GM12801 (cell line): Measurements from ENCODE around the gene CFAP20DC.

Source experiments
- CTCF ChIP-seq: IDR thresholded peaks from one replicate; pipeline ENCODE4 v1.5.1; 2011; ENCODE audit warnings: control low read depth; ENCODE audit not compliant: insufficient read length; ENCODE audit errors: extremely low read depth

The CFAP20DC gene

DNA sequence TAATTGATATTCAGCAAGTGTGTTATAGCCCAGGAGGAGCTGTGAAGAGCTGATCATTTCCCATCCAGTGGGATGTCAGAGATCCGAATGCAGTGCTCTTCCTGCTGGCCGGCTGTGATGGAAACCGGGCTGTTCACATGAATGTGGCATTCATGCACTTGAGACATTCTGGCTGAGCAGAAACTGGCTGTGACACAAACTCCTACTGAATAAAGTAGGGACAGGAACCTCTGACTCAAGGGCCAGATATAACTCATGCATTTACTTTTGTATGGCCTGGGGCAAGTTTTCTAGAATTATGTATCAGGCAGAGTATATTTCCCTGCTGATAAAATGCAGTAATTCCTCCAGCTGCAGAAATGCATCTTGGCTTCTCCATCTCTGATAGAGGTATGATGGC lies 299.9 kb downstream of the CFAP20DC start:
- TF ChIP-seq CTCF = no peak

- TF ChIP-seq CTCF = no peak
Observed at GRCh38 chr3:58748024-58748423, 301.8 kb downstream of the CFAP20DC start.

- TF ChIP-seq CTCF = no peak
Observed at GRCh38 chr3:58746758-58747157, 303.1 kb downstream of the CFAP20DC start.

GRCh38 chr3:58743296-58743695 lies 306.5 kb downstream of the CFAP20DC start:
- TF ChIP-seq CTCF = no peak

DNA sequence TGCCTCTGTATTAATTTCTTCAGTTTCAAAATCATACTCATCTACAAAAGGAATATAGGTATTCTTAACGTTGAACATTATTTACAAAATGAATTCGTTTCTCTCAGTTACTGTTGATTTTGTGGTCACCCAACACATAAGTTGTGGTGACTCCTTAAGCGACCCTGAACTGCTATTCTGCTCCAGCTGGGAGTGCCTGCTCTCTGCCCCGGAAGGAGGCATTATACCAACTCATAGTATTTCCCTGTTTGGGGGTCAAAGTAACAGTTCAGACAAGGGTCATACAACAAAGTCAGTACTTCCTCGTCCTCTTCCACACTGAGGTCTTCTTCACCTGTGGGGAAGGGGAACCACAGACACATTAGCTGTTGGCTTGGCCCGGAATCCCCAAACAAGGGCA lies 307.6 kb downstream of the CFAP20DC start:
- no peak for TF ChIP-seq CTCF

DNA sequence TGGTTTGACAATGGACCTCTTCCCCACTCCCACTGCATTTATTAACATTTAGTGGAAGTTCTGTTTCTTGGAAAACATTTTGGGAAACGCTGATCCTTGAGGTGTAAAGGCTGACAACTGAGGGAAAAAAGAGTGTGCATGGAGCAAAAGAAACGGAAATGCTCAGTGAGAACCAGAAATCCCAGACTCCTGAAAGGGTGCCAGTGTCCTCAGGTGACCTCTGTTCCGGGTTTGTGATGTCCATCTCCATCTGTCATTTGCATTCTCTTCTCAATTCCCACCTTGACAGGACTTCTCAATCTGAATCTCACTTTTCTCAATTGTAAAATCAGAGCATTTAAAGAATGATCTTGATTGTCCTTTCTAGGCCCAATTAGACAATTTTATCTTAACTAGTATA lies 312.2 kb downstream of the CFAP20DC start:
- no peak for TF ChIP-seq CTCF

DNA sequence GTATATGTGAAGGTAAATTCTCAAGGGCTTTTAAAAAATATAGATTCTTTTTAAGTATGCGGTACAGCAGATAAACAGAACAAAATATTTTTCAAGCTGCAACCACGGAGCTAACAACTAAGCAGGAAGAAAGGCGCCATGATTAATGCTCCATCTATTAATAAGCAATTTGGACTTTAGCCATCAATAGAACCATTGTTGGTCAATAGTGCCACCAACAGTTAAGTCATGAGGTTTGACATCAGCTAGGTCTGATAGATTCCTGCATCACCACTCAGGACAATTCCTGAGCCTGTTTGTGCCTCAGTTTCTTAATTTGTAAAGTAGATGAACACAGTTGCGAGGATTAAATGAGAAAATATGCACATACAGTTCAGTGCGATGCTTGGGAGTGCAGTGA lies 318.2 kb downstream of the CFAP20DC start:
- no peak for TF ChIP-seq CTCF

- no peak for TF ChIP-seq CTCF
Observed at GRCh38 chr3:58728723-58729122, 321.1 kb downstream of the CFAP20DC start.
